Right lobe of liver (tissue), 4 donors: ENCODE results near the gene GABARAPL2.

Experiments
- POLR2A ChIP-seq: fragments of 450-650 bp; IDR thresholded peaks from one replicate; pipeline ENCODE4 v1.6.1; 2017; ENCODE audit warnings: antibody characterized with exemption, mild to moderate bottlenecking
- TF ChIP-seq, protein P1 (sequence below), 4 donors: fragments of 200-600 bp in 3 of 4; fragments of 450-650 bp in 1 of 4; IDR thresholded peaks; one replicate each; pipeline versions ENCODE4 v1.5.1 to v1.8.0; 2016 to 2022; ENCODE audit warnings: antibody characterized with exemption in 4 of 4, mild to moderate bottlenecking in 2 of 4
- donor health status: DM: no; HTN: no; CAD: no.
- donor health status: DM: no; HTN: no; CAD: no.
- donor health status: DM: no; HTN: yes; CAD: no.

DNA sequence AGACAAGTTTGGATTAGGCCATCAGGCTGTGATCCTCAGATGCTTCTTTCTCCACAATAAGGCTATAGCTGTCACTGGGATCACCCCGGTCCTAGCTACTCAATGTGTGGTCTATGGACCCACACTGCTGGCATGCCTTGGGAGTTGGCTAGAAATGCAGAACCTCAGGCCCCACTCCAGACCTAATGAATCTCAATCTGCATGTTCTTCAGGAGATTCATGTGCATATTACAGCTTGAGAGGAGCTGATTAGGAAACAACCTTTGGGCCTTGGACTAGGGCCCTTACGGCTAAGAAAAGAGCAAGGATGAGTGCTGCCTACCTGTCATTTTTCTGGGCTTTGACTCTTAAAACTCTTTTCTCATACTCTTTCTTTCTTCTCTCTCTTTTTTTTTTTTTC, 49.4 kb downstream of the GABARAPL2 start:
- TF ChIP-seq, protein P1, sequence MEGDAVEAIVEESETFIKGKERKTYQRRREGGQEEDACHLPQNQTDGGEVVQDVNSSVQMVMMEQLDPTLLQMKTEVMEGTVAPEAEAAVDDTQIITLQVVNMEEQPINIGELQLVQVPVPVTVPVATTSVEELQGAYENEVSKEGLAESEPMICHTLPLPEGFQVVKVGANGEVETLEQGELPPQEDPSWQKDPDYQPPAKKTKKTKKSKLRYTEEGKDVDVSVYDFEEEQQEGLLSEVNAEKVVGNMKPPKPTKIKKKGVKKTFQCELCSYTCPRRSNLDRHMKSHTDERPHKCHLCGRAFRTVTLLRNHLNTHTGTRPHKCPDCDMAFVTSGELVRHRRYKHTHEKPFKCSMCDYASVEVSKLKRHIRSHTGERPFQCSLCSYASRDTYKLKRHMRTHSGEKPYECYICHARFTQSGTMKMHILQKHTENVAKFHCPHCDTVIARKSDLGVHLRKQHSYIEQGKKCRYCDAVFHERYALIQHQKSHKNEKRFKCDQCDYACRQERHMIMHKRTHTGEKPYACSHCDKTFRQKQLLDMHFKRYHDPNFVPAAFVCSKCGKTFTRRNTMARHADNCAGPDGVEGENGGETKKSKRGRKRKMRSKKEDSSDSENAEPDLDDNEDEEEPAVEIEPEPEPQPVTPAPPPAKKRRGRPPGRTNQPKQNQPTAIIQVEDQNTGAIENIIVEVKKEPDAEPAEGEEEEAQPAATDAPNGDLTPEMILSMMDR (IDR thresholded peaks at IDR 0.05) = no peak
- no peak for TF ChIP-seq POLR2A
